Measurements from ENCODE around the gene STK17A.

The STK17A gene

DNA sequence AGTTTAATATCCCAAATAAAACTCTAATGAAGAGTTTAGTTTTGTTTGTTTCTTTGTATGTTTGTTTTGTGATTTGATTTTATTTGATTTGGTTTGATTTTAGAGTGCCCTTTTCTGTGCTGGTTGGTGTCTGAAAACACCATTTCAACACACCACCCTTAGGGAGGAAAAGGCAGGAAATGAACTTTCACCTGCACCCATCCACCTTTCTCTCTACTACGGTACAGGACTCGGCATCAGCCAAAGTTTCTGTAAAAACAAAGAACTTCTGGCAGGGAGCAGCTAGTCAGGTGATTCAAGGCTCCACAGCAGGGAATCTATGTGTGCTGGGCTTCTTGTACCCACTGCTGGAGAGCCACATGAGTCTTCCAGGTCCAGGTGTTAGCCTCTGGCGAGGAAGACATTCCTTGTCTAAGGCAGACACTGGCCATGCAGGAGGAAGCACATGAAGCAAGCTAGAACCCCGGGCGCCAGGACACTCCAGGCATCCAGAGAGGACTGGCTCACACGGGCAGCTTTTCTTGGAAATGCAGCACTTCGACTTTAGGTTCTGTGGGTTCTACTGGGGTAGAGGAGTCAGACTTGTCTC is 22.1 kb upstream of the STK17A start:
- TF ChIP-seq TOX (CRISPR knock-in tag; IDR thresholded peaks at IDR 0.05; ENCODE audit: borderline replicate concordance): no peak
- no peak for TF ChIP-seq RARB (CRISPR knock-in tag; IDR thresholded peaks at IDR 0.05)
- TF ChIP-seq, protein P1, sequence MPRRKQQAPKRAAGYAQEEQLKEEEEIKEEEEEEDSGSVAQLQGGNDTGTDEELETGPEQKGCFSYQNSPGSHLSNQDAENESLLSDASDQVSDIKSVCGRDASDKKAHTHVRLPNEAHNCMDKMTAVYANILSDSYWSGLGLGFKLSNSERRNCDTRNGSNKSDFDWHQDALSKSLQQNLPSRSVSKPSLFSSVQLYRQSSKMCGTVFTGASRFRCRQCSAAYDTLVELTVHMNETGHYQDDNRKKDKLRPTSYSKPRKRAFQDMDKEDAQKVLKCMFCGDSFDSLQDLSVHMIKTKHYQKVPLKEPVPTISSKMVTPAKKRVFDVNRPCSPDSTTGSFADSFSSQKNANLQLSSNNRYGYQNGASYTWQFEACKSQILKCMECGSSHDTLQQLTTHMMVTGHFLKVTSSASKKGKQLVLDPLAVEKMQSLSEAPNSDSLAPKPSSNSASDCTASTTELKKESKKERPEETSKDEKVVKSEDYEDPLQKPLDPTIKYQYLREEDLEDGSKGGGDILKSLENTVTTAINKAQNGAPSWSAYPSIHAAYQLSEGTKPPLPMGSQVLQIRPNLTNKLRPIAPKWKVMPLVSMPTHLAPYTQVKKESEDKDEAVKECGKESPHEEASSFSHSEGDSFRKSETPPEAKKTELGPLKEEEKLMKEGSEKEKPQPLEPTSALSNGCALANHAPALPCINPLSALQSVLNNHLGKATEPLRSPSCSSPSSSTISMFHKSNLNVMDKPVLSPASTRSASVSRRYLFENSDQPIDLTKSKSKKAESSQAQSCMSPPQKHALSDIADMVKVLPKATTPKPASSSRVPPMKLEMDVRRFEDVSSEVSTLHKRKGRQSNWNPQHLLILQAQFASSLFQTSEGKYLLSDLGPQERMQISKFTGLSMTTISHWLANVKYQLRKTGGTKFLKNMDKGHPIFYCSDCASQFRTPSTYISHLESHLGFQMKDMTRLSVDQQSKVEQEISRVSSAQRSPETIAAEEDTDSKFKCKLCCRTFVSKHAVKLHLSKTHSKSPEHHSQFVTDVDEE (CRISPR knock-in tag; IDR thresholded peaks at IDR 0.05): no peak
- no peak for TF ChIP-seq BACH2 (CRISPR knock-in tag; IDR thresholded peaks at IDR 0.05; ENCODE audit: borderline replicate concordance)
- TF ChIP-seq ZNF565 (CRISPR knock-in tag; conservative IDR thresholded peaks at IDR 0.05; ENCODE audit: low read depth): no peak
- no peak for TF ChIP-seq ZNF8 (CRISPR knock-in tag; IDR thresholded peaks at IDR 0.05)
- TF ChIP-seq, protein P2, sequence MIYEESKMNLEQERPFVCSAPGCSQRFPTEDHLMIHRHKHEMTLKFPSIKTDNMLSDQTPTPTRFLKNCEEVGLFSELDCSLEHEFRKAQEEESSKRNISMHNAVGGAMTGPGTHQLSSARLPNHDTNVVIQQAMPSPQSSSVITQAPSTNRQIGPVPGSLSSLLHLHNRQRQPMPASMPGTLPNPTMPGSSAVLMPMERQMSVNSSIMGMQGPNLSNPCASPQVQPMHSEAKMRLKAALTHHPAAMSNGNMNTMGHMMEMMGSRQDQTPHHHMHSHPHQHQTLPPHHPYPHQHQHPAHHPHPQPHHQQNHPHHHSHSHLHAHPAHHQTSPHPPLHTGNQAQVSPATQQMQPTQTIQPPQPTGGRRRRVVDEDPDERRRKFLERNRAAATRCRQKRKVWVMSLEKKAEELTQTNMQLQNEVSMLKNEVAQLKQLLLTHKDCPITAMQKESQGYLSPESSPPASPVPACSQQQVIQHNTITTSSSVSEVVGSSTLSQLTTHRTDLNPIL (CRISPR knock-in tag; IDR thresholded peaks at IDR 0.05; ENCODE audit: low read depth): no peak
- no peak for TF ChIP-seq ZNF70 (CRISPR knock-in tag; IDR thresholded peaks at IDR 0.05)
- TF ChIP-seq, protein P3, sequence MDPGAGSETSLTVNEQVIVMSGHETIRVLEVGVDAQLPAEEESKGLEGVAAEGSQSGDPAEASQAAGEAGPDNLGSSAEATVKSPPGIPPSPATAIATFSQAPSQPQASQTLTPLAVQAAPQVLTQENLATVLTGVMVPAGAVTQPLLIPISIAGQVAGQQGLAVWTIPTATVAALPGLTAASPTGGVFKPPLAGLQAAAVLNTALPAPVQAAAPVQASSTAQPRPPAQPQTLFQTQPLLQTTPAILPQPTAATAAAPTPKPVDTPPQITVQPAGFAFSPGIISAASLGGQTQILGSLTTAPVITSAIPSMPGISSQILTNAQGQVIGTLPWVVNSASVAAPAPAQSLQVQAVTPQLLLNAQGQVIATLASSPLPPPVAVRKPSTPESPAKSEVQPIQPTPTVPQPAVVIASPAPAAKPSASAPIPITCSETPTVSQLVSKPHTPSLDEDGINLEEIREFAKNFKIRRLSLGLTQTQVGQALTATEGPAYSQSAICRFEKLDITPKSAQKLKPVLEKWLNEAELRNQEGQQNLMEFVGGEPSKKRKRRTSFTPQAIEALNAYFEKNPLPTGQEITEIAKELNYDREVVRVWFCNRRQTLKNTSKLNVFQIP (CRISPR knock-in tag; IDR thresholded peaks at IDR 0.05; ENCODE audit: borderline replicate concordance, low read depth): no peak
- TF ChIP-seq OSR1 (CRISPR knock-in tag; IDR thresholded peaks at IDR 0.05): no peak
- no peak for TF ChIP-seq CSDC2 (CRISPR knock-in tag; IDR thresholded peaks at IDR 0.05)
- no peak for TF ChIP-seq ZFP30 (CRISPR knock-in tag; IDR thresholded peaks at IDR 0.05)
- no peak for ATAC-seq

DNA sequence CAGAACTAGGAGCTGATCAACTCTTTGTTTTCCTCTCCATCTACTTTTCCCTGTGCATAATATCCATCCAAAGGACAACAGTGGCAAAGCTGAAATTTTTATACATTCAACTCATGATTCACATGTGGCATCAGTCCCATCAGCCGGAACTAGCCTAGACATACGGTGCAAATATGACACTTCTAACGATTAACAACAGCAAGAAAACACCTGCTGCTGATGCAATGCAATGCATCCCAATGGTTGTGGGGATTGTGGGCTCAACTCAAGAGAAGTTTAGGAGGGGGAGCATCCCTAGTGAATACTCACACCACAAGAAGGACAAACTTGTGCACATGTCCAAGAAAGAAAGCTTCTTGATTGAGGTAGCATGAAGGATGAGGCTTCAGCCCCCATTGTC is 20.5 kb upstream of the STK17A start:
- ATAC-seq: no peak
- TF ChIP-seq ARNTL (CRISPR knock-in tag; IDR thresholded peaks at IDR 0.05; ENCODE audit: borderline replicate concordance, low read depth): no peak
- TF ChIP-seq, protein P2 (CRISPR knock-in tag; IDR thresholded peaks at IDR 0.05; ENCODE audit: low read depth): no peak
- no peak for TF ChIP-seq PPARA (CRISPR knock-in tag; IDR thresholded peaks at IDR 0.05; ENCODE audit: borderline replicate concordance)
- TF ChIP-seq ZFP30 (CRISPR knock-in tag; IDR thresholded peaks at IDR 0.05): no peak
- no peak for TF ChIP-seq BACH2 (CRISPR knock-in tag; IDR thresholded peaks at IDR 0.05; ENCODE audit: borderline replicate concordance)
- no peak for TF ChIP-seq OSR1 (CRISPR knock-in tag; IDR thresholded peaks at IDR 0.05)
- TF ChIP-seq RARB (CRISPR knock-in tag; IDR thresholded peaks at IDR 0.05): no peak
- TF ChIP-seq, protein P3 (CRISPR knock-in tag; IDR thresholded peaks at IDR 0.05; ENCODE audit: borderline replicate concordance, low read depth): no peak
- TF ChIP-seq, protein P4, sequence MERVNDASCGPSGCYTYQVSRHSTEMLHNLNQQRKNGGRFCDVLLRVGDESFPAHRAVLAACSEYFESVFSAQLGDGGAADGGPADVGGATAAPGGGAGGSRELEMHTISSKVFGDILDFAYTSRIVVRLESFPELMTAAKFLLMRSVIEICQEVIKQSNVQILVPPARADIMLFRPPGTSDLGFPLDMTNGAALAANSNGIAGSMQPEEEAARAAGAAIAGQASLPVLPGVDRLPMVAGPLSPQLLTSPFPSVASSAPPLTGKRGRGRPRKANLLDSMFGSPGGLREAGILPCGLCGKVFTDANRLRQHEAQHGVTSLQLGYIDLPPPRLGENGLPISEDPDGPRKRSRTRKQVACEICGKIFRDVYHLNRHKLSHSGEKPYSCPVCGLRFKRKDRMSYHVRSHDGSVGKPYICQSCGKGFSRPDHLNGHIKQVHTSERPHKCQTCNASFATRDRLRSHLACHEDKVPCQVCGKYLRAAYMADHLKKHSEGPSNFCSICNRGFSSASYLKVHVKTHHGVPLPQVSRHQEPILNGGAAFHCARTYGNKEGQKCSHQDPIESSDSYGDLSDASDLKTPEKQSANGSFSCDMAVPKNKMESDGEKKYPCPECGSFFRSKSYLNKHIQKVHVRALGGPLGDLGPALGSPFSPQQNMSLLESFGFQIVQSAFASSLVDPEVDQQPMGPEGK (CRISPR knock-in tag; IDR thresholded peaks at IDR 0.05; ENCODE audit: borderline replicate concordance): no peak
- TF ChIP-seq ISL1 (CRISPR knock-in tag; IDR thresholded peaks at IDR 0.05): no peak
- TF ChIP-seq ZC3H10 (CRISPR knock-in tag; IDR thresholded peaks at IDR 0.05): no peak
- no peak for TF ChIP-seq ZFP3 (CRISPR knock-in tag; IDR thresholded peaks at IDR 0.05)

DNA sequence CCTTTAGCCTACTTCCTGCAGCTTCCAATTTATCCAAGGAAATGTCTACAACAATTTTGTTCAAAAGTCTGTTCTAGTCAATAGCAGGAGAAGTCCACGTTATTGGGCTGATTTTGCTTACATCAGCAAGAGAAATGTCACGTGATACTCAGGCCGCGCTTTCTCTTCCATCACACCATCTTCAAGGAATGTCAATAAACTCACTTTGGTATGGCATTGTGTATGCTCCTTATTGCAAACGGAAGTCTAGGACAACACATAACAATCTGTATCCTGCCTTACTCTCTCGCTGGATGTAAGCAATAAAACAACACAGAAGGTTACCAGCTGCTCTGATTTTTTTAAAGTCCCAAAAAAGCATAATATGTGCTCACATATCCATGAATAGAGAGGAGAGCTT is 17.1 kb upstream of the STK17A start:
- no peak for ATAC-seq
- TF ChIP-seq, protein P1 (CRISPR knock-in tag; IDR thresholded peaks at IDR 0.05): no peak
- TF ChIP-seq, protein P2 (CRISPR knock-in tag; IDR thresholded peaks at IDR 0.05; ENCODE audit: low read depth): no peak
- TF ChIP-seq RARB (CRISPR knock-in tag; IDR thresholded peaks at IDR 0.05) (no peak), ZNF565 (CRISPR knock-in tag; conservative IDR thresholded peaks at IDR 0.05; ENCODE audit: low read depth) (no peak), ZNF70 (CRISPR knock-in tag; IDR thresholded peaks at IDR 0.05) (no peak), ISL1 (CRISPR knock-in tag; IDR thresholded peaks at IDR 0.05) (no peak), ZFP3 (CRISPR knock-in tag; IDR thresholded peaks at IDR 0.05) (no peak), ZNF8 (CRISPR knock-in tag; IDR thresholded peaks at IDR 0.05) (no peak), CSDC2 (CRISPR knock-in tag; IDR thresholded peaks at IDR 0.05) (no peak)

Data from SK-N-SH treated with all-trans-retinoic acid at 6 μM for 48 hours (cell line).